Fibroblast of lung (primary cell): ENCODE measurements around the gene SPAG9.

ENCODE experiments used
- EZH2 ChIP-seq: IDR thresholded peaks from 2 replicates; pipeline ENCODE4 v1.5.1; 2012; ENCODE audit warnings: low read length, control low read depth, mild to moderate bottlenecking; ENCODE audit errors: missing control alignments
- TF ChIP-seq, protein P1 (sequence below), 2 donors: IDR thresholded peaks in 1 of 2; conservative IDR thresholded peaks in 1 of 2; 1 replicate in 1 of 2; 2 replicates in 1 of 2; pipeline ENCODE4 v1.5.1; 2011 to 2012; ENCODE audit warnings: low read length in 2 of 2, control low read depth in 1 of 2, inconsistent platforms in 1 of 2, low read depth in 1 of 2, mild to moderate bottlenecking in 1 of 2

DNA sequence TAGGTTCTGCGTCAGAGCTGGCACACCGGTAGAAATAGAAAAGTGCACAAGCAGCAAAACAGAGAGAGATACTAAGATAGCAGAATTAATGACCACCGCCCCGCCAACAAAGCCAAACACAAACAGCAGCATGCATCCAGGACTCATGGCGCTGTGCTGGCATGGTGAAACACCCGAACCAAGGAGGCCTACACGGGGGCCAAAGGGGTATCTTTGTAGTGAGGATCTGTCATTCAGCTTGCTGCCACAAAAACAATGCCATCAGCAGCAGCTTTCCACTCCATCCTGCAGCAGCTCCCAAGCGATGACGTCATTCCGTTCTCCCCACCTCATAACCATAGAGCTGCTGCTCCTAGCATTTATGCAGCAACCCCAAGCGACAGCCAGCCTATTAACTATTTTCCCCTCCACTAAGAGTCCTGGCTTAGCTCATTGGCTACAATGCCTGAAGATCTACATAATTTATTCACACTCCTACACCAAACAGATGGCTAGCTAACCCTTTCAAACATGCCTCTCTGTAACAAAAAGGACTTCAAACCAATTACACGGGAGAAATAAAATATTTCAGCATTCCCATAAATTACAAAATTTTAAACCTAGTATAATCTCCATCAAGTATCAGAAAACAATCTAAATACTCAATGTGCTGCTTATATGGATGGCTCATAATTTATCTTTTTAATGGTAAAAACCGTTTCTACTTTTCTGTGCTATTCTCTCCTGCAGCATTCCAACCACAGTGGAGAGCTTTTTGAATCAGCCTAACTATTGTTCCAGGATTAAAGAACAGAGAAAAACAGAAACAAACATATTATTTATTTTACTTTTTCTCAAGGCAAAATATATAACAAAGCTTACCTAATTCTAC, 73.9 kb downstream of the SPAG9 start:
- TF ChIP-seq, protein P1, sequence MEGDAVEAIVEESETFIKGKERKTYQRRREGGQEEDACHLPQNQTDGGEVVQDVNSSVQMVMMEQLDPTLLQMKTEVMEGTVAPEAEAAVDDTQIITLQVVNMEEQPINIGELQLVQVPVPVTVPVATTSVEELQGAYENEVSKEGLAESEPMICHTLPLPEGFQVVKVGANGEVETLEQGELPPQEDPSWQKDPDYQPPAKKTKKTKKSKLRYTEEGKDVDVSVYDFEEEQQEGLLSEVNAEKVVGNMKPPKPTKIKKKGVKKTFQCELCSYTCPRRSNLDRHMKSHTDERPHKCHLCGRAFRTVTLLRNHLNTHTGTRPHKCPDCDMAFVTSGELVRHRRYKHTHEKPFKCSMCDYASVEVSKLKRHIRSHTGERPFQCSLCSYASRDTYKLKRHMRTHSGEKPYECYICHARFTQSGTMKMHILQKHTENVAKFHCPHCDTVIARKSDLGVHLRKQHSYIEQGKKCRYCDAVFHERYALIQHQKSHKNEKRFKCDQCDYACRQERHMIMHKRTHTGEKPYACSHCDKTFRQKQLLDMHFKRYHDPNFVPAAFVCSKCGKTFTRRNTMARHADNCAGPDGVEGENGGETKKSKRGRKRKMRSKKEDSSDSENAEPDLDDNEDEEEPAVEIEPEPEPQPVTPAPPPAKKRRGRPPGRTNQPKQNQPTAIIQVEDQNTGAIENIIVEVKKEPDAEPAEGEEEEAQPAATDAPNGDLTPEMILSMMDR (conservative IDR thresholded peaks at IDR 0.05 in 1 of 2, IDR thresholded peaks at IDR 0.05 in 1 of 2; ENCODE audit: low read depth in 1 of 2, low read length in 2 of 2): no peak
- no peak for TF ChIP-seq EZH2
